Endometrium (tissue), 2 donors: ENCODE data around the gene MPI.

Experiments
- FAIRE-seq: peaks from 2 replicates; lab custom pipeline; 2012; peaks lifted over from hg19 to GRCh38; lab: Jason Lieb, UNC
- donor health status: control.
- donor health status: control.

MPI gene, protein sequence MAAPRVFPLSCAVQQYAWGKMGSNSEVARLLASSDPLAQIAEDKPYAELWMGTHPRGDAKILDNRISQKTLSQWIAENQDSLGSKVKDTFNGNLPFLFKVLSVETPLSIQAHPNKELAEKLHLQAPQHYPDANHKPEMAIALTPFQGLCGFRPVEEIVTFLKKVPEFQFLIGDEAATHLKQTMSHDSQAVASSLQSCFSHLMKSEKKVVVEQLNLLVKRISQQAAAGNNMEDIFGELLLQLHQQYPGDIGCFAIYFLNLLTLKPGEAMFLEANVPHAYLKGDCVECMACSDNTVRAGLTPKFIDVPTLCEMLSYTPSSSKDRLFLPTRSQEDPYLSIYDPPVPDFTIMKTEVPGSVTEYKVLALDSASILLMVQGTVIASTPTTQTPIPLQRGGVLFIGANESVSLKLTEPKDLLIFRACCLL

DNA sequence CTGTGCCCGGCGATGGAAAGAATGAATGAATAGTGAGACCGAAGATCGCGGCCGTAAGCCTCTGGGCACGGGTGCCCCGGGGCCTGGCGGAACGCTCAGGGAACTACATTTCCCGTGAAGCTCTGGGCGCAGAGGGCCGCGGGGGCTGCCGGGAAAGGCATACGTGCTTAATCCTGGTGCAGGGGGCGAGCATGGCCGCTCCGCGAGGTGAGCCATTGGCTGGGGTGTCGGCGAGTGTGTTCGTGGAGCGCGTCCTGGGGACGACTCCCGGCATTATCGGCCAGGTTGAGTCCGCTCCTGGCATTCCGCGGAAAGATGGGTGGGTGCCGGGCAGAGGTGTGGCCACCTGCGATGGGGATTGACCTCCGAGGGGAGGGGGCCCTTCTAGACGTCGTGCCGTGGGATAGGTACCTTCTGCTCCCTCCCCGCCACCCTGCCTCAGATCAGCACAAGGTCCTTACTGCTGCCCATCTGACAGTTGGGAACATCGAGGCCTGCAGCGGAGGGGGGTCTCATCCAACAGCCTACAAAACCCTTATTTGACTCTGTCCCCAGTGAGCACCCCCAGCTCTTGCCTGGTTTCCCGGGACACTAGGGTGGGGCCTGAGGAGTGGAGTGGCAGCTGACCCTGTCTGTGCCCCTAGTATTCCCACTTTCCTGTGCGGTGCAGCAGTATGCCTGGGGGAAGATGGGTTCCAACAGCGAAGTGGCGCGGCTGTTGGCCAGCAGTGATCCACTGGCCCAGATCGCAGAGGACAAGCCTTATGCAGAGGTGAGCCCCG lies at the start of gene MPI:
Gene MPI (plus strand): TSS at position 160 of the 782 bp plus-strand sequence. CDS start 32 bp downstream, at position 192.
- FAIRE-seq: no peak

- no peak for FAIRE-seq
These were observed 48.7 kb upstream of the MPI start for GRCh38 chr15:74840851-74841775.

DNA sequence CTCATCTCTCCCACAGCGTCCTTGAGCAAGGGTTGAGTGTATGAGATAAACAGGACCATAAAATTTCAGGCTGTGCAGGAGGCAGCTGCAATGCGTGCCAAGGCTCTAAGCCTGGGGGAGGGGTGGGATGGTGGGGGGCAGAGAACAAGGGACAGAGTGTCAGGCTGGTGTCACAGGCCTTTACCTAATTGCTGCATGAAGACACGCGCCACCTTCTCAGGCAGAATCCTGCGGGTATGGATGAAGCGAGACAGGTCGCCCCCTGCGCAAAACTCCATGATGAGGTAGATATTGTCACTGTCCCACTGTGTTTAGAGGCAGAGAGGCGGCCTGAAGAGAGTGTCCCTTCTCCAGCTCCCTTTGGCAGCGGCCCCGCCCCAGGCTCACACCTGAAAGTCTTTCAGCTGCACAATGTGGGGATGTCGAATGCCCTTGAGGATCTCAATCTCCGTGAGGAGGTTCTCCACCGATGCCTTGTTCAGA lies 47.9 kb upstream of the MPI start:
- FAIRE-seq: no peak

- FAIRE-seq: no peak
These were observed 47.0 kb upstream of the MPI start, which contains the start of gene ULK3 for GRCh38 chr15:74842581-74843444. Gene ULK3 (minus strand): TSS chr15:74843156. CDS start chr15:74843105, 51 bp downstream.

GRCh38 chr15:74843445-74843828 lies 46.4 kb upstream of the MPI start:
- no peak for FAIRE-seq

DNA sequence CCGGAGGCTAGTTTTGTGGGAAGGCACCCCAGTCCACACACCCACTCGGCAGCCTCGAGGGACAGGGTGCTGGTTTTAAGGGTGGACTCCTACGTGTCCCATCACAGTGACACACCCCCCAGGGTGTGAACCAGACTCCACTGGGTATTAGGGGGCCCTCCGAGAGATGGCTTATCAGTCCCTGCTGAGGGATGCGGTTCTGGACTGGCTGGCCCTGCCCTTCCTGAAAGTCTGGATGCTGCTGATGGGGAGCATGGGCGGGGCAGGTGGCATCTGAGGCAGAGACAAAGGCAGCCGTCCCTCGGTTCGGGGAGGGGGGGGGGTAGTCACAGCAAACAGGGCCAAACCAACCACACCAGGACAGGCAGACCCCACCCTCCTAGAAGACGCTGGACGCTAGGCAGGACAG lies 45.9 kb upstream of the MPI start:
- FAIRE-seq: no peak

DNA sequence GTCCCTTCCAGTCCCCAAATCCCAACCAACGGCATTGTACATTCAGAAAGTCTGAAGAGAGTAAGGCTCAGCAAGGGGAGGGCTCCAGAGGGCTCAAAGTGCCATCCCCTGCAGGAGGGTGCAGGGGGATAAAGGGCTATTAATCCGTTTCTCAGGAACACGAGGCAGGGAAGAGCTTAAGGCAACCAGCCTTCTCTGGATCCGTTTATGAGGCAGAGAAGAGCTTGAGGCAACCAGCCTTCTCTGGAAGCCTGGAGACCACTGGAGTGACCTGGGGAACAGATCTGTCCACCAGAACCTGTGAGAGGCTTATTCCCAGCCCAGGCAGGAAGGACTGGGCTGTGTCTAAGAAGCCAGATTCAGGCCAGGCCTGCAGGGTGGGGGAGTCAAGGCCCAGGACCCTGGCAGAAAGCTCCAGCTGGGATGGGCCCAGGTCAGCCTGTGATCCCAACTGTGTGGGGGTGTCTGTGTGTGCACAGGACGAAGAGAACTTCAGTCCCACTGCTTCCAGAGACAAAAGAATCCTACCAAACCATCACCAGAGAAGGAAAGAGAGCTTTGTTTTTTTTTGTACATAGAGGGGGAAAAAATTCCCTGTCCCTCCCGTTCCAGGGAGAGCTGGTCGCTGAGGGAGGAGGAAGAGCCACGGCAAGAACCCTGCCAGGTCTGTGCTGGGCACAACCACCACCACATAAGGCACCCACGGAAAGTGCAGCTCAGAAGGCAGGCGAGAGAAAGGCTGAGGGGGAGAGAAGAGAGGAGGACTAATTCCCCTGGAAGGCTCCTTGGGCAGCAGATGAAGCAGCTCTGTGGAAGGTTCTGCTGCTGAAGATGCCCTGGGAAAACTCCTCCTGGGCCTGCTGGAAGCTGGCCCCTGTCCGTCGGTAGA lies 45.3 kb upstream of the MPI start:
- no peak for FAIRE-seq

DNA sequence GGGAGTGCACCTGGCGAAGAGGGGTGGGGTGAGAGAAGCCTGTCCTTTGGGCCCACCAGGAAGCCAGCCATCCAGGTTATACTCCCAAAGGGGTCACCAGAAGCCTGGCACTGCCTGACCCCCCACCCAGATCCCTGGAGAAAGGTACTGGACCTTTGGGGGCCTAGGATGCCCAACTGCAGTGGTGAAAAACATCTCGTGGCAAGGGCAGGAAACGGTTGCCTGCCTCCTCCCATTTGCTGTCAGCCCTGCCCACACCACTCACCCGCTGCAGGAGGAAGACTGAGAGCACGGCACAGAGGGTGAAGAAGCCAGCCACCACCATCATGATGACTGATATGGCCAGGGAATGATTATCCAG lies 44.7 kb upstream of the MPI start:
- FAIRE-seq: no peak

DNA sequence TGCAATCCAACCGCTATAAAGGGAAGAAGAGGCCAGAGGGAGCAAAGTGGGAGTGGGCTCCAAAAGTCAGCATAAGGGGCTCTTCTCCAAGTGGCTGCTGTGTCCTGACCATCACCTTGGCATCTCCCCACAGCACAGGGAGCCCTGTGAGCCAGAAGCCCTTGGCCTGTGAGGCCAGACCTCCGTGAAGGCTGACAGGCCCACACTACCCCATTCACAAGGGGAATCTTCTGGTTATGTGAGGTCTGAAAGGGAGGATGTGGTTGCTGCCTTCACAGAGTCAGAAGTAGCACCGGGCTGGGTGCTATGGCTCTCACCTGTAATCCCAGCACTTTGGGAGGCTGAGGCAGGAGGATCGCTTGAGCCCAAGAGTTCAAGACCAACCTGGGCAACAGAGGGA lies 44.3 kb upstream of the MPI start:
- no peak for FAIRE-seq

DNA sequence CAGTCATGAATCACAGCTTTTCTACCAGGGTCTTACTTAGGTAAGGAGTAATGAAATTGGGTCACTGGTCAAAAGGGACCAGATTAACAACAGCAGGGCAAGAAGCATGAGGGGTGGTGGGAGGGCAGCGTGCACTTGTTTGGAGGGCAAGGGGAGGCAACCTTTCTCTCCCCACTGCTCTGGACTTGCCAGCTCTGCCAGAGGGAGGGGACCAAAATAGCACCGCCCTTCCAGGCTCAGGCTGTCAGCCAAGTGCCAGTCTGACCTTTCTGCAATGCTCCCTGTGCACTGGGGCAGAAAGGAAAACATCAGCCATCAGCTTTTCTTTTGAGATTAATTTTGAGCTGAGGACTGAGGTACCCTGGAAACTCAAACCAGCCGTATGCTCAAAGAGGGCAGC lies 42.4 kb upstream of the MPI start:
- FAIRE-seq: no peak

- no peak for FAIRE-seq
These were observed 39.4 kb upstream of the MPI start for GRCh38 chr15:74850393-74850792.

- FAIRE-seq: no peak
These were observed 37.9 kb upstream of the MPI start for GRCh38 chr15:74851960-74852359.

- no peak for FAIRE-seq
These were observed 35.3 kb upstream of the MPI start for GRCh38 chr15:74854453-74855022.

GRCh38 chr15:74855857-74856256 lies 34.0 kb upstream of the MPI start:
- no peak for FAIRE-seq

DNA sequence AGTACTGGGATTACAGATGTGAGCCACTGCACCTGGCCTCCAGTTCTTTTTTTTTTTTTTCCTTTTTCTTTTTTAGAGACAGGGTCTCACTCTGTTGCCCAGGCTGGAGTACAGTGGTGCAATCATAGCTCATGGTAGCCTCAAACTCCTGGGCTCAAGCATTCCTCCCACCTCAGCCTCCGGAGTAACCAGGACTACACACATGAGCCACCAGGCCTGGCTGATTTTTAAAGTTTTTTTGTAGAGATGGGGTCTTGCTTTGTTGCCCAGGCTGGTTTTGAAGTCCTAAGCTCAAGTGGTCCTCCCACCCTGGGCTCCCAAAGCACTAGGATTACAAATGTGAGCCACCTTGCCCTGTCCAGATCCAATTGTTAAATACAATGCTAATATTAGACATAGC lies 33.3 kb upstream of the MPI start:
- no peak for FAIRE-seq

- FAIRE-seq: no peak
These were observed 32.7 kb upstream of the MPI start for GRCh38 chr15:74857082-74857655.

DNA sequence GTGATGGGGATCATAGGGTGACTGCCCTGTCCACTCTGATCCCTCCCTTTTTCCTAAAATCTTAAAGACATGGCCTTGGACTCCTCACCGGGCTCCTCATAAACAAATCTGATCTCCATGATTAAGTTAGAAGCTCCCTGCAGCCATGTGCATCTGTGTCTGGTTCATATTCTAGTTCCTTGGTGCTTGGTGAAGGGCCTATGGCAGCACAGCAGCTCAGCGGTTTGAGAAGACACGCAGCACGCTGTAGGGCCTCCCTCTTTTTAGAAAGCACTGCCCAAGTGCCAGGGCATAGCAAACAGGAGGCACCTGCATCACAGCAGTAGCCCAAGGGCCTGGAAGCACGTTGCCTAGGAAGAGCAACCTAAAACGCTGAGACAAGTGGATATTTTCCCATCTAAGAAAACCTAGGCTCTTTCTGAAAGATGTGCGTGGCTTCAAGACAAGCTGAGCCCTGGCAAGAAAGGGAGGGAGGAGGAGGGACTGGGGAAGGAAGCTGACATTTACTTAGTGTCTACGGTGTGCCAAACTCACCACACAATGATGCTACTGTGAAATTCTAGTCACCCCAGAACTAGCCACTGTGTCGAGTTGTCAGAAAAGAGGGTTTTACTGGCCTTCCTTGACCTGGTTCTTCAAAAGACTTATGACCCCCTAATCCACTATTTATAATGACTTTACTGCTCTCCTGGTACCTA lies 32.0 kb upstream of the MPI start:
- no peak for FAIRE-seq

DNA sequence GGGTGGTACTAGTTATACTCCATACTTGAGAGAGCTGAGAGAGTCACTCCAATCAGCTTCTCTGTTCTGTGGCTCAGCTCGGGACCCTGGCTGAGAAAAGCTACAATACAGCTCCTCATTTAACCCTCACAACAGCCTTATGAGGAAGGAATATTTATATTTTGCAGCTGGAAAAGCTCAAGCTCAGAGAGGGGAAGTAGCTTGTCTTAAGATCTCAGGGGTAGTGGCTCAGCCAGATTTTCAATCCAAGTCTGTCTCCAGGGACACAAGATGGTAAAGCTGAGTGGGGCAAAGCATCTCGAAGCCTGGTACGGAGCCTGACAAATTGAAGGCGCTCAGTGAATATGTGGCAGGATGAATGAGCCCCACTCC lies 31.5 kb upstream of the MPI start:
- no peak for FAIRE-seq
